Cardiac septum (tissue), 1 donor: ENCODE results near the gene OR6X1. TPM values are rescaled to one million over a fixed set of nuclear protein-coding genes. Genes with fewer than 3 reads are reported as not detected.
A peak's percentile ranks its signal among the peaks of the same experiment; 100 is the strongest.
"Not testable (repeated sequence)": the region's sequence is repeated elsewhere in the genome, so short reads cannot be mapped to it uniquely, and the experiment has no call there.

Experiments
- DNase-seq: peaks from one replicate; pipeline ENCODE4 v3.0.0-alpha.2; 2020; ENCODE audit warnings: low spot score
- intact Hi-C: fragments of 100-400 bp; cut with DNase I; formaldehyde crosslinking; loops from one replicate; pipeline ENCODE4 v1.14.0; 2022
- total RNA-seq: library from RNA; stranded (reverse); fragmentation: NEBNext Ultra II Directional; extraction: Animal tissue kit (Norgen Biotek cat#: 25700); gene quantifications from one replicate; pipeline ENCODE4 v1.2.1, GENCODE V29; 2021
- donor health status: DM: no; HTN: no; CAD: no.

OR6X1 gene
- total RNA-seq, 1 donor from 2014 or later: not detected

GRCh38 chr11:123755813-123756212, 1.5 kb upstream of the OR6X1 start:
- intact Hi-C loops: no loop called here

GRCh38 chr11:123755344-123755743, 1.0 kb upstream of the OR6X1 start:
- DNase-seq: no peak

More at GRCh38 chr11:123755813-123756212, 1.5 kb upstream of the OR6X1 start:
- DNase-seq: no peak

GRCh38 chr11:123753110-123753509, 1.2 kb downstream of the OR6X1 start:
- no peak for DNase-seq
- intact Hi-C loops: no loop called here

More at GRCh38 chr11:123755344-123755743, 1.0 kb upstream of the OR6X1 start:
- intact Hi-C loops: no loop called here

GRCh38 chr11:123751781-123752180, 2.5 kb downstream of the OR6X1 start:
- intact Hi-C loops: no loop called here
- DNase-seq: no peak

GRCh38 chr11:123748349-123748748, 6.0 kb downstream of the OR6X1 start:
- intact Hi-C loops, DNase-seq: not testable (repeated sequence)

- no peak for DNase-seq
- intact Hi-C loops: no loop called here
These were observed 8.4 kb downstream of the OR6X1 start for GRCh38 chr11:123745764-123746451.

GRCh38 chr11:123742724-123743120, 11.6 kb downstream of the OR6X1 start:
- no peak for DNase-seq
- intact Hi-C loops: no loop called here

GRCh38 chr11:123742031-123742723, 12.1 kb downstream of the OR6X1 start:
- intact Hi-C loops: no loop called here
- no peak for DNase-seq

- DNase-seq: peak; percentile 95
- intact Hi-C loops: no loop called here
These were observed 12.9 kb downstream of the OR6X1 start, which contains the start of gene ZNF202 for GRCh38 chr11:123741159-123742030. TSS of gene ZNF202 (minus strand) at chr11:123741660. CDS start at chr11:123730888, 10,772 bp downstream.

GRCh38 chr11:123740787-123741158, 13.5 kb downstream of the OR6X1 start:
- intact Hi-C loops: no loop called here
- no peak for DNase-seq

- intact Hi-C loops: no loop called here
- DNase-seq: no peak
These were observed 15.9 kb downstream of the OR6X1 start for GRCh38 chr11:123738374-123738773.

GRCh38 chr11:123736769-123737168, 17.5 kb downstream of the OR6X1 start:
- intact Hi-C loops: no loop called here

GRCh38 chr11:123729602-123730001, 24.7 kb downstream of the OR6X1 start:
- no peak for DNase-seq
- intact Hi-C loops: no loop called here

More at GRCh38 chr11:123736769-123737168, 17.5 kb downstream of the OR6X1 start:
- no peak for DNase-seq

- DNase-seq: no peak
- intact Hi-C loops: no loop called here
These were observed 28.2 kb downstream of the OR6X1 start for GRCh38 chr11:123725995-123726655.

GRCh38 chr11:123719452-123719851, 34.9 kb downstream of the OR6X1 start:
- intact Hi-C loops: no loop called here
- DNase-seq: no peak

GRCh38 chr11:123718469-123718868, 35.8 kb downstream of the OR6X1 start:
- no peak for DNase-seq
- intact Hi-C loops: no loop called here

- intact Hi-C loops: no loop called here
- no peak for DNase-seq
These were observed 36.3 kb downstream of the OR6X1 start for GRCh38 chr11:123718063-123718462.

GRCh38 chr11:123712627-123713026, 41.7 kb downstream of the OR6X1 start:
- intact Hi-C loops, DNase-seq: not testable (repeated sequence)

GRCh38 chr11:123707606-123708205, 46.6 kb downstream of the OR6X1 start:
- DNase-seq: no peak
- intact Hi-C loops: loop anchor here (1.0 to 2.0 kb wide), 2 partner anchors 66 to 127 kb away; no protein-coding TSS in a partner anchor
